Hepatocyte (in vitro differentiated cells): ENCODE results near the gene MRPS23.

Experiments
- EZH2 ChIP-seq: fragments of 200-600 bp; sonication (generic); IDR thresholded peaks from 2 replicates; pipeline ENCODE4 v1.6.1; 2016; ENCODE audit warnings: antibody characterized with exemption, mild to moderate bottlenecking, borderline replicate concordance
- EZH2phosphoT487 ChIP-seq: fragments of 200-600 bp; sonication (generic); IDR thresholded peaks from one replicate; pipeline ENCODE4 v1.6.1; 2018; ENCODE audit warnings: antibody characterized with exemption, mild to moderate bottlenecking, low read depth, moderate library complexity; ENCODE audit not compliant: unreplicated experiment, severe bottlenecking
- TF ChIP-seq, protein P1 (sequence below): fragments of 200-600 bp; sonication (generic); IDR thresholded peaks from 2 replicates; pipeline ENCODE4 v1.5.1; 2016; ENCODE audit warnings: antibody characterized with exemption, mild to moderate bottlenecking; ENCODE audit not compliant: poor library complexity

DNA sequence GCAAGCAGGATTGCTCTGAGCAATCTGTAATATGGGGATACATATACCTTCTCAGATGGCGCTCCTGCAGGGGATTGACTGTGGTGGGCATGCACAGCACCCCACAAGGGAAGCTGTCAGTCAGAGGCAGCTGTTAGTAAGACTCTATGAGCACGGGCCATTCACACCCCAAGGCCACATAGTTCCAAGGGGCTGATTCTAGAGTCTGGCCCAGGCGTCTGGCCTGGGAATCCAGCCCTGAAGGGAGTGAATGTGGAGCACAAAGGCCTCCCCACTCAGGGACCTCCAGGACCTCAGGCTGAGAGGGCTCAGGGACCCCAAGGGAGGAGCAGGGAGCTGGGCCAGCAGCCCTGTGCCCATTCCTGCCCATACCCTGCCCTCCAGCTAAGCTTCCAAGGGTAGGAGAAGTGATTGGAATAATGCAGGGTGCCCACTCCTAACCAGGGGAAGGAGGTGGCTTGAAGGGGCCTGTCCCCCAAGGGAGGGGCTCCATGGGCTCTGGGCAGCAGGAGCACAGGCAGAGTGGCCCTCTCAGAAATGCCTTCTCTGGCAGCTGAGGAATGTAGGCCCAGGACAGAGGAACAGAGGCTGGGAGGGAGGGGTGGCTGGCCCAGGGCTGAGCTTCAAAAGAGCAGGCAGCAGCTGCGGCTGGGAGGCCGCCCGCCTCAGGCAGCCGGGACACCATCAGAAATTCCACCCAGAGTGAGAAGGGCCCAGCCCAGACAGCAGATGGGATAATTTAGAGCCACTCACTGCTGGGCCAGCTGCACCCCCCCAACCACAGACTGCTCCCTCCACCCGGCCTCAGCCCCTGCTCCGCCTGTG is 48.9 kb upstream of the MRPS23 start:
- TF ChIP-seq, protein P1, sequence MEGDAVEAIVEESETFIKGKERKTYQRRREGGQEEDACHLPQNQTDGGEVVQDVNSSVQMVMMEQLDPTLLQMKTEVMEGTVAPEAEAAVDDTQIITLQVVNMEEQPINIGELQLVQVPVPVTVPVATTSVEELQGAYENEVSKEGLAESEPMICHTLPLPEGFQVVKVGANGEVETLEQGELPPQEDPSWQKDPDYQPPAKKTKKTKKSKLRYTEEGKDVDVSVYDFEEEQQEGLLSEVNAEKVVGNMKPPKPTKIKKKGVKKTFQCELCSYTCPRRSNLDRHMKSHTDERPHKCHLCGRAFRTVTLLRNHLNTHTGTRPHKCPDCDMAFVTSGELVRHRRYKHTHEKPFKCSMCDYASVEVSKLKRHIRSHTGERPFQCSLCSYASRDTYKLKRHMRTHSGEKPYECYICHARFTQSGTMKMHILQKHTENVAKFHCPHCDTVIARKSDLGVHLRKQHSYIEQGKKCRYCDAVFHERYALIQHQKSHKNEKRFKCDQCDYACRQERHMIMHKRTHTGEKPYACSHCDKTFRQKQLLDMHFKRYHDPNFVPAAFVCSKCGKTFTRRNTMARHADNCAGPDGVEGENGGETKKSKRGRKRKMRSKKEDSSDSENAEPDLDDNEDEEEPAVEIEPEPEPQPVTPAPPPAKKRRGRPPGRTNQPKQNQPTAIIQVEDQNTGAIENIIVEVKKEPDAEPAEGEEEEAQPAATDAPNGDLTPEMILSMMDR: no peak
- TF ChIP-seq EZH2 (no peak), EZH2phosphoT487 (no peak)
